ENCODE results near the gene RAET1G. TPM values are rescaled to one million over a fixed set of nuclear protein-coding genes. Genes with fewer than 3 reads are reported as not detected.
A peak's percentile ranks its signal among the peaks of the same experiment; 100 is the strongest.

RAET1G gene
- total RNA-seq, 4 donors from 2014 or later, result 0.34 to 5.5 (median 4.5) TPM; not detected in 1

DNA sequence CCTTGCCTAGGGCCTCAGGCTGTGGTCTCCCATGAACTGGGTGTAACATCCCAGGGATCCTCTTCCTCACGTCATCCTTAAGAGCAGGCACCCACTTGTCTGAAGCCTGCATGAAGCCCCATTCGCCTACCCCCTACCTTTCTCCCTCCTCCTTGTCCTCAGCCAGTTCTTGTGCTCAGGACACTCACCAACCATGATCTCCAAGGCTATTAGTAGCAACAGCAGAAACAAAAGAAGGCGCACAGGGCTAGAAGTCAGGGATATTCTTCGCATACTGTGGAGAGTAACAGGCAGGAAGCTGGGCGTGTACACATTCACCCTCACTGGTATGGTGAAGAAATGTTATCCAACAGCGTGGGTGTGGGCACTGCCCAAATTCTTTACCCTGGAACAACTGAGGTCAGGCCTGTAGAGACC is 32.3 kb downstream of the RAET1G start:
- H3K4me3 ChIP-seq (ENCODE audit: low read depth, poor library complexity, severe bottlenecking), result no peak overlapping the region
- DNase-seq (ENCODE audit: low spot score in 2 of 2), result no peak
- TF ChIP-seq, protein P1, sequence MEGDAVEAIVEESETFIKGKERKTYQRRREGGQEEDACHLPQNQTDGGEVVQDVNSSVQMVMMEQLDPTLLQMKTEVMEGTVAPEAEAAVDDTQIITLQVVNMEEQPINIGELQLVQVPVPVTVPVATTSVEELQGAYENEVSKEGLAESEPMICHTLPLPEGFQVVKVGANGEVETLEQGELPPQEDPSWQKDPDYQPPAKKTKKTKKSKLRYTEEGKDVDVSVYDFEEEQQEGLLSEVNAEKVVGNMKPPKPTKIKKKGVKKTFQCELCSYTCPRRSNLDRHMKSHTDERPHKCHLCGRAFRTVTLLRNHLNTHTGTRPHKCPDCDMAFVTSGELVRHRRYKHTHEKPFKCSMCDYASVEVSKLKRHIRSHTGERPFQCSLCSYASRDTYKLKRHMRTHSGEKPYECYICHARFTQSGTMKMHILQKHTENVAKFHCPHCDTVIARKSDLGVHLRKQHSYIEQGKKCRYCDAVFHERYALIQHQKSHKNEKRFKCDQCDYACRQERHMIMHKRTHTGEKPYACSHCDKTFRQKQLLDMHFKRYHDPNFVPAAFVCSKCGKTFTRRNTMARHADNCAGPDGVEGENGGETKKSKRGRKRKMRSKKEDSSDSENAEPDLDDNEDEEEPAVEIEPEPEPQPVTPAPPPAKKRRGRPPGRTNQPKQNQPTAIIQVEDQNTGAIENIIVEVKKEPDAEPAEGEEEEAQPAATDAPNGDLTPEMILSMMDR (IDR thresholded peaks at IDR 0.05), result no peak
- TF ChIP-seq POLR2A (IDR thresholded peaks at IDR 0.05), result no peak
- intact Hi-C loops (cut with DNase I; ENCODE audit: low total_unique reads), result no loop called here
- WGBS, 2 donors, result 39 to 42% methylated on average over 6 of the region's 6 CpGs

DNA sequence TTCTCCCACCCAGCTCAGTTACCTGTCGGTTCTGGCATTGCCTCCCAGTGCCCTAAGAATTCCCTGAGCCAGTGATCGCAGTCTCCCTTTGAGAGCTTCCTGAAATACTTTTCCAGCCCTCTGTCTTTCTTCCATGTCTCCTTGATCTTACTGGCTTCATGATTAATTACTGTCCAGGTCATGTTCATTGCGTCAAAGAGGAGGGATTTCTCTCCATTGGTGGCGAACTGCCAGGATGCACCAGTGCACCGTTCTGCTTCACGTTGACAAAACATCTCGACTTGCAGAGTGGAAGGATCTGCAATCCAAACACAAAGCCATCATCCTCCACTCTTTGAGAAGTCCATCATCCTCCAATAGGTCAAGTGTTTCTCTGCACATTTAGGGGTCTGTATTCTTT is 33.6 kb downstream of the RAET1G start:
- DNase-seq (ENCODE audit: low spot score in 2 of 2), result no peak
- intact Hi-C loops (cut with DNase I; ENCODE audit: low total_unique reads), result no loop called here
- WGBS, 2 donors, result 75 to 79% methylated on average over 7 of the region's 7 CpGs
- TF ChIP-seq, protein P1 (IDR thresholded peaks at IDR 0.05), result no peak
- TF ChIP-seq POLR2A (IDR thresholded peaks at IDR 0.05), result no peak
- no peak overlapping the region for H3K4me3 ChIP-seq (ENCODE audit: low read depth, poor library complexity, severe bottlenecking)

DNA sequence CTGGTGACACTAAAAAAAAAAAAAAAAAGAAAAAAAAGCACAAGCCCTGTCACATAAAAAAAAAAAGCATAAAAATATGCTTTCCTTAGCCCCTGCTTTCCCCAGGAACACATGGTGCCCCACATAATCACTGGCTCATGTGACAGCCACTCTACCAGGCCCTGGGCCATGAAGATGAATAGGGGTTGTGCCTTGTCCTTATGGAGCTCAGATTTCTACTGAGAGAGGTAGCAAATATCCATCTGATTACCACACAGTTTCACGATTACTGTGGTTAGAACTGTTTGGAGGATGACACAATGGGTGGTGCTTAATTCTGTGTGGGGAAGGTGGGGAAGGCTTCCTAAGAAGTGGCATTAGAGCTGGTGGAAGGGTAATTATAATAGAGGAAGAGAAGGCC is 34.3 kb downstream of the RAET1G start:
- DNase-seq (ENCODE audit: low spot score in 2 of 2), result no peak
- WGBS, 2 donors, result 26 to 41% methylated on average over 1 of the region's 1 CpG
- intact Hi-C loops (cut with DNase I; ENCODE audit: low total_unique reads), result no loop called here
- no peak overlapping the region for H3K4me3 ChIP-seq (ENCODE audit: low read depth, poor library complexity, severe bottlenecking)
- no peak for TF ChIP-seq POLR2A (IDR thresholded peaks at IDR 0.05)
- TF ChIP-seq, protein P1 (IDR thresholded peaks at IDR 0.05), result no peak

DNA sequence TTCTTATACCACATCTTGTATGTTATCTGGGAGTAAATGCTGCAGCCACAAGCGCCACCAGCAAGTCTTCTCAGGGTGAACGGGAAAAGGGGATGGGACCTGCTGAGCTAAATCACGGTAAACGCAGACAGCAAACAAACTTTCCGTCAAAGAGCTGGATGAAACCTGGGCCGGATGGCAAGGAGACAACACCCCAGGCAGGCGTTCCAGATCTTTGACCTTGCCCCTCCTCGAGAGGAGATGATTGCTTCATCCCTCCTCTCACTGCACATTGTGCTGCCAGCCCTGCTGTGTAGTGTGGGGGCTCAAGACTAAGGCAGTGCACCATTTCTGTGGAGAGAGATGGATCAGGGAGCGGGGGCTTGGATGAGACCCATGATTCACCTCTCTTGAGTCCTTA is 34.8 kb downstream of the RAET1G start:
- no peak overlapping the region for H3K4me3 ChIP-seq (ENCODE audit: low read depth, poor library complexity, severe bottlenecking)
- no peak for TF ChIP-seq POLR2A (IDR thresholded peaks at IDR 0.05)
- TF ChIP-seq, protein P1 (IDR thresholded peaks at IDR 0.05), result no peak
- DNase-seq (ENCODE audit: low spot score in 2 of 2), result no peak
- intact Hi-C loops (cut with DNase I; ENCODE audit: low total_unique reads), result no loop called here
- WGBS, 2 donors, result 58 to 77% methylated on average over 9 of the region's 9 CpGs

DNA sequence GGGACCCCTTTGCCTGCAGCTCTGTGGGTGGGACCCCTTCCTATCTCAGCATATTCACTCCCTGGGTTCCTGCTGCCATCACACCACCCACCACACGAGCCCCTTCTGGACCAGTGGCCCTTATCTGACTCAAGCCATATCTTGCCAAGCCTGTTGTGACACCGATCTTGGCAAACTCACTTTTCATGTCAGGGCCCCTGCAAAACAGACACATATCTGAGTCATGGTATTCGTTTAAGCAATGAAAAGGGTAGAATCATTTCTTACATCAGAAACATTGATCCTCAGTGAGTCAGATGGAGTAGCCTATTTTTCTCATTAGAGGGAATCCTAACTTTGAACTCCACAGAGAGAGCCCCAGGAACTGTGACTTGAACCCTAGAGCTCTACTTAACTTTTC is 35.6 kb downstream of the RAET1G start:
- DNase-seq (ENCODE audit: low spot score in 2 of 2), result peak; percentile 71 to 90
- H3K4me3 ChIP-seq (ENCODE audit: low read depth, poor library complexity, severe bottlenecking), result no peak overlapping the region
- TF ChIP-seq, protein P1 (IDR thresholded peaks at IDR 0.05), result no peak
- no peak for TF ChIP-seq POLR2A (IDR thresholded peaks at IDR 0.05)
- WGBS, 2 donors, result 30 to 39% methylated on average over 3 of the region's 3 CpGs
- intact Hi-C loops (cut with DNase I; ENCODE audit: low total_unique reads), result no loop called here

DNA sequence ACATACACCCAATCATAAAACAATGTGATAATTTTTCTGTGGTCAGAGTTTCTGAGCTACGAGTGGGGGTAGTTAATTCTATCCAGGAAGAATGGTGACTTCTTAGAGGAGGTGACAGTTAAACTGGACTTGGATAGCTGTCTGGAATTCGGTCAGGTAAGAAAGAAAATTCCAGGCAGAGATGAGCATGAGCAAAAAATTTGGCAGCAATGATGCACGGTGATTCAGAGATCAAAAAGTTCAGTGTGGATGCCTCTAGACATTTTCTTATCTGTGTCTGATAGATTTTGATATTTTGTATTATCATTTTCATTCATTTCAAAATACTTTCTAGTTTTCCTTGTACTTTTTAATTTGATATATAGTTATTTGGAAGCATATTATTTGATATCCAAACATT is 37.0 kb downstream of the RAET1G start:
- intact Hi-C loops (cut with DNase I; ENCODE audit: low total_unique reads), result no loop called here
- 71% methylated on average over 3 of the region's 3 CpGs for WGBS, 2 donors
- TF ChIP-seq, protein P1 (IDR thresholded peaks at IDR 0.05), result no peak
- TF ChIP-seq POLR2A (IDR thresholded peaks at IDR 0.05), result no peak
- no peak for DNase-seq (ENCODE audit: low spot score in 2 of 2)
- no peak overlapping the region for H3K4me3 ChIP-seq (ENCODE audit: low read depth, poor library complexity, severe bottlenecking)

Measured in lower leg skin (tissue), 4 donors.